ENCODE results near the gene TAGLN2. TPM values are rescaled to one million over a fixed set of nuclear protein-coding genes. Genes with fewer than 3 reads are reported as not detected.

Gene TAGLN2
- total RNA-seq, 1 donor from 2014 or later, result 138 TPM

GRCh38 chr1:159896546-159896930 lies 28.8 kb downstream of the TAGLN2 start:
- DNase-seq (ENCODE audit: extremely low spot score, unreplicated experiment), result no peak
- no peak for TF ChIP-seq CTCF (conservative IDR thresholded peaks at IDR 0.05)
- peaks cover 41% of the 10 kb centered on the region for H3K4me1 Mint-ChIP-seq (ENCODE audit: unreplicated experiment)
- peaks cover 3% of the 10 kb centered on the region for H3K27me3 Mint-ChIP-seq
- H3K27ac Mint-ChIP-seq, result no peak overlapping the region
- peaks cover 4% of the 10 kb centered on the region for H3K9me3 Mint-ChIP-seq
- peak overlapping the region; percentile 71 for H3K4me3 Mint-ChIP-seq
- H3K36me3 Mint-ChIP-seq, result peaks cover 3% of the 10 kb centered on the region

- no peak for TF ChIP-seq CTCF (conservative IDR thresholded peaks at IDR 0.05)
- peaks cover 4% of the 10 kb centered on the region for H3K27me3 Mint-ChIP-seq
- peak overlapping the region; percentile 37 for H3K27ac Mint-ChIP-seq
- peaks cover 4% of the 10 kb centered on the region for H3K9me3 Mint-ChIP-seq
- no peak for DNase-seq (ENCODE audit: extremely low spot score, unreplicated experiment)
- peaks cover 3% of the 10 kb centered on the region for H3K36me3 Mint-ChIP-seq
- H3K4me3 Mint-ChIP-seq, result peak overlapping the region; percentile 71
- peaks cover 40% of the 10 kb centered on the region for H3K4me1 Mint-ChIP-seq (ENCODE audit: unreplicated experiment)
Measured at GRCh38 chr1:159895836-159896545, 29.3 kb downstream of the TAGLN2 start.

- Mint-ChIP-seq H3K9me3 (peaks cover 4% of the 10 kb centered on the region), H3K4me3 (no peak overlapping the region), H3K27ac (no peak overlapping the region), H3K4me1 (ENCODE audit: unreplicated experiment) (peaks cover 33% of the 10 kb centered on the region), H3K27me3 (peaks cover 4% of the 10 kb centered on the region), H3K36me3 (peaks cover 3% of the 10 kb centered on the region)
- TF ChIP-seq CTCF (conservative IDR thresholded peaks at IDR 0.05), result no peak
- no peak for DNase-seq (ENCODE audit: extremely low spot score, unreplicated experiment)
Measured at GRCh38 chr1:159895286-159895685, 30.0 kb downstream of the TAGLN2 start.

- H3K9me3 Mint-ChIP-seq, result no peaks in the 10 kb centered on the region
- DNase-seq (ENCODE audit: extremely low spot score, unreplicated experiment), result no peak
- no peaks in the 10 kb centered on the region for H3K36me3 Mint-ChIP-seq
- H3K27ac Mint-ChIP-seq, result no peak overlapping the region
- peaks cover 4% of the 10 kb centered on the region for H3K27me3 Mint-ChIP-seq
- peaks cover 26% of the 10 kb centered on the region for H3K4me1 Mint-ChIP-seq (ENCODE audit: unreplicated experiment)
- TF ChIP-seq CTCF (conservative IDR thresholded peaks at IDR 0.05), result no peak
- no peak overlapping the region for H3K4me3 Mint-ChIP-seq
Measured at GRCh38 chr1:159892944-159893343, 32.4 kb downstream of the TAGLN2 start.

DNA sequence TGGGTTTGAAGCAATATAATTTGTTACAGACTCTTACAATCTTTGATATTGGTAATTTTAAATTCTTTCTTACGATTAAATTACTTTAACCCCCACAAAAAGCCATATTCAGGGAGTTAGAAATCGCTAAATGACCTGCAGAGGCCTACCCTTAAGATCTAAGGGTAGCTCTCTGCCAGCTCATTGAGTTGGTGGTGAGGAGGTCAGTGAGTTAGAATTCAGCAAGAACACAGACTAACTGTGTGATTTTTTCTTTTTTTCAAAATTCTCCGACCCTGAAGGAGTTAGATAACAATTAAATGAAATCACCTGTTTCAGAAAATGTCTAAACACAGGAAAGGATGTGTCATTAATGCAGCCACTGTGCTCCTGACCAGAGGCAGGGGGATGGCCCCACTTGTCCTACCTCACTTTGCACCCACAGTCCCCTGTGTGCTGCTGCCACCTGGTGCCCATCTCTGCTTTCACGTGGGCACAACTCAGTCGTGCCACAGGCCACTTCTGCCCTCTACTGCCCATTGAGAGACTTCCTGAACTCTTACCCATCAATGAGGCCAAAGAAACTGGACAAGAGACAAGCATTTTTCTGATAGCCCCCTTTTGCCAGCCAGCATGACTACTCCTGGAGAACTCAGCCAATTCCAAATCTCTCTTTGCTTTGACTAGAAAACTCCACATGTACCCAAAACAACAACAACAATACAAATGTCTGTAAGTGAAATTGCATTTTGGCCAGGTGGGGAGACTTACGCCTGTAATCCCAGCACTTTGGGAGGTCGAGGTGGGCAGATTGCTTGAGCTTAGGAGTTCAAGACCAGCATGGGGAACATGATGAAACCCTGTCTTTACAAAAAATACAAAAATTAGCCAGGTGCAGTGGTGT lies 33.8 kb downstream of the TAGLN2 start:
- peak overlapping the region; percentile 52 for H3K27ac Mint-ChIP-seq
- peak; percentile 74 for TF ChIP-seq CTCF (conservative IDR thresholded peaks at IDR 0.05)

More for the DNA sequence above, 33.8 kb downstream of the TAGLN2 start:
- no peak for DNase-seq (ENCODE audit: extremely low spot score, unreplicated experiment)
- no peaks in the 10 kb centered on the region for H3K9me3 Mint-ChIP-seq
- no peaks in the 10 kb centered on the region for H3K36me3 Mint-ChIP-seq
- H3K4me1 Mint-ChIP-seq (ENCODE audit: unreplicated experiment), result peaks cover 23% of the 10 kb centered on the region
- peaks cover 4% of the 10 kb centered on the region for H3K27me3 Mint-ChIP-seq
- H3K4me3 Mint-ChIP-seq, result no peak overlapping the region
